GM12801 (cell line): ENCODE measurements around the gene S100A7.

Experiments used
- TF ChIP-seq, protein P1 (sequence below): IDR thresholded peaks from one replicate; pipeline ENCODE4 v1.5.1; 2011; ENCODE audit warnings: control low read depth; ENCODE audit not compliant: insufficient read length; ENCODE audit errors: extremely low read depth

The S100A7 gene

DNA sequence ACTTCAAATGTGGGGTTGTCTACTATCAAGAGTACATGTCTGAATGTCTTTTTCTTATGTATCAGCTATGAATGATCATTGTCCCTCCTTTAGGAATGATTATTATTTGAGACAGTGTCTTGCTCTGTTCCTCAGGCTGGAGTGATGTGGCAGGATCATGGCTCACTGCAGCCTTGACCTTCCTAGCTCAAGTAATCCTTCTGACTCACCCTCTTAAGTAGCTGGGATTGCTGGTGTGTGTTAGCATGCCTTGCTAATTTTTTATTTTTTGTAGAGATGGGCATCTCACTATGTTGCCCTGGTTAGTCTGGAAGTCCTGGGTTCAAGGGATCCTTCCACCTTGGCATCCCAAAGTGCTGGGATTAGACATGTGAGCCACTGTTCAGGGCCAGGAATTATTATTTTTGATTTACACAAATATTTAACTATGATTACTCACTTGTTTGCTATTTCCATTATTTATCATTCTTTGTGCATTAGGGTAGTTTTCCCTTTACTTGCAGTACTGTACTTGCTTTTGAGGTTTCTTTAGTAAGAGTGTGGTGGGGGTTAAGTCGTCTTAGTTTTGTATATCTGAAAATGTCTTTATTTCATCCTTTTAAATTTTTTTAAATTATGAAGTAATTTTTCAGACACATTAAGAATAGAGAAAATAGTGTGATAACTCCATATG lies 12.8 kb downstream of the S100A7 start:
- TF ChIP-seq, protein P1, sequence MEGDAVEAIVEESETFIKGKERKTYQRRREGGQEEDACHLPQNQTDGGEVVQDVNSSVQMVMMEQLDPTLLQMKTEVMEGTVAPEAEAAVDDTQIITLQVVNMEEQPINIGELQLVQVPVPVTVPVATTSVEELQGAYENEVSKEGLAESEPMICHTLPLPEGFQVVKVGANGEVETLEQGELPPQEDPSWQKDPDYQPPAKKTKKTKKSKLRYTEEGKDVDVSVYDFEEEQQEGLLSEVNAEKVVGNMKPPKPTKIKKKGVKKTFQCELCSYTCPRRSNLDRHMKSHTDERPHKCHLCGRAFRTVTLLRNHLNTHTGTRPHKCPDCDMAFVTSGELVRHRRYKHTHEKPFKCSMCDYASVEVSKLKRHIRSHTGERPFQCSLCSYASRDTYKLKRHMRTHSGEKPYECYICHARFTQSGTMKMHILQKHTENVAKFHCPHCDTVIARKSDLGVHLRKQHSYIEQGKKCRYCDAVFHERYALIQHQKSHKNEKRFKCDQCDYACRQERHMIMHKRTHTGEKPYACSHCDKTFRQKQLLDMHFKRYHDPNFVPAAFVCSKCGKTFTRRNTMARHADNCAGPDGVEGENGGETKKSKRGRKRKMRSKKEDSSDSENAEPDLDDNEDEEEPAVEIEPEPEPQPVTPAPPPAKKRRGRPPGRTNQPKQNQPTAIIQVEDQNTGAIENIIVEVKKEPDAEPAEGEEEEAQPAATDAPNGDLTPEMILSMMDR: no peak

DNA sequence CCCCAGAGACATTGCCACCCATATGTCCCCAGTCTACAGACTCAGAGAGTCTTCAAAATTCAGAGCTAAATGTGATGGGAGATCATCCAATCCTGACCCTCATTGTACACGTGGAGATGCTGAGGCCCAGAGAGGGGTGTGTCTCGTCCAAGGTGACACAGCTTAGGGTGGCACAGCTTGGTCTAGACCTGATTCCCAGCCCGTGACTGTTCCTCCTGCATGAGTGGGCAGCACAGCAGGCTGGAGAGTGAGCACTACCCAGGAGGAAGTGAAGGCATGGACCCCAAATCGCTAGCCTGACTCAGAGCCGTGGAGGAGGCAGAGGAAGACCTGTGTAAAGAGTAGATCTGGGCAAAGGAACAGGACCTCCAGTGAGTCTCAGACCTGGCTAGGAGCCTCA lies 16.4 kb downstream of the S100A7 start:
- TF ChIP-seq, protein P1: no peak

DNA sequence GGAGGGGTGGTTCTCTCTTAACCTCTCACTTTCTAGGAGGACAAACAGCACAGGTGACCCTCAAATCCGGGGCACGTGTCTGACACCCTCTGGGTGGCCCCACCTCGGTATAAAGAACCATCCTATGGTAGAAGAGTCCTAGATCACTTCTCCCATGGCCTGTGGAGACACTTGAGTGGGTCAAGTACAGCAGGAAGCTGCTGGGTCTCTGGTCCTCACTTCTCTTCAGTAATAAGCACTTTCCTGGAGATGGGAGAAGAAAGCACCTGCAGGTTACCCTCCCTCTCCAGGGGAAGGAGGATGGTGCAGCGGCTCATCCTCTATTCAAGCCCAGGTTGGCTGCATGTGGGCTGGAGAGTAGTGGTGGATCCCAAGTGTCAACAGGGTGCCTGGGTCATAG lies 17.0 kb downstream of the S100A7 start:
- TF ChIP-seq, protein P1: no peak

DNA sequence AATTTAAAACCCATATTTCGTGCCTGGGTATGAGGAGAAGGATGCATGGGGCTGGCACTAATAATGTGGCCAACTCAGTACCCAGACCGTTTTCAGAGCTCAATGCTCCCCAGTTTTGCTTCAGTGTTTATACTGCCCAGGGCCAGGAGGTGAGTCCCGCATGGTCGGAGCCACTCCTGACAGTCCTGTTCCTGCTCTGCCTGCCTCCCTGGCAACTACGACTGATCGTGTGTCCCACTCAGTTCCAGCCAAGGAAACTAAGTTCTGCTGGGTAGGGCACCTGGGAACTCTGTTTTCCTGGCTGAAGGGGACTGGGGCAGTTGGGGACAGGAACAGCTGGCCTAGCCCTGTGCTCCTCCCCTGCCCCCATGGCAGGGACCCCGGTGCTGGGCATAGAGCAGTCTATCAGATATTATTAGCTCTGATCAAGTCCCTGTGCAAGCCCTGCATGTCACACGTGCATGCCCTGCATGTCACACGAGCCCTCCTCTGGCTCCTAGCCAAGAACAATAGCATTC lies 19.2 kb downstream of the S100A7 start:
- TF ChIP-seq, protein P1: no peak

DNA sequence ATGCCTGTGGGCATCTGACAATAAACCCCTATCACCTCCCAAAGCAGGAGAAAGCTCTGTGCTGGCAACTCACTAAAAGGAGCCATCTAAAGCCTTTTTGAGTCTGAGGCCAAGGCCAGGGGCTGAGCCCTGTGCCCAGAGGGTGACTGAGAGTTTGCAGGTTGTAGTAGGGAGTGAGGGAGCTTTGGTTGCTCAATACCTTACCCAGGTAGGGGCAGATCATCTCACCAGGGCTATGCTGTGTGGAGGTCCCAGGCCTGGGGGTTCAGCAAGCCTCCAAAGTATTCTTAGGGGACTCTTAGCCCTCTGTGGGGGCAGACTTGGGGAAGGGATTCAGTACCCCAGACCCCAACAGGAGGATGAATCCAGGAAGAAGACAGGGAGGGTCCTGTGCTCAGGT lies 21.2 kb downstream of the S100A7 start:
- TF ChIP-seq, protein P1: no peak

DNA sequence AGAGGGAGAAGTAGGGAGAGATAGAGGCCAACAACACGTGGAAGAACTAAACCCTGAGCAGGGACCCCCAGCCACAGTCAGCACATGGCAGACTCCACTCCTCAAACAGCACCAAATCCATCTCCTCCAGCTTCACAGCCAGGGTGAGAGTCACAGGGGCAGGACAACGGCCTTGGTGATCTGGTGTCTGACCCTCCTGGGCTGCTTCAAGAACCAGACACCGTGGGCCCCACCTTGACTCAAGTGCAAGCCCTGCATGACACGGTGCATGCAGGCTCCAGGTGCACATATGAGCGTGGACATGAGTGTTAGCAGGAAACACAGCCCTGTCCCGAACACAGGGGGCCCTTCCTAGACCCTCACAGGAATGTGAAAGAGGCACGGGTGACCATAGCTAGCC lies 21.9 kb downstream of the S100A7 start:
- TF ChIP-seq, protein P1: no peak

DNA sequence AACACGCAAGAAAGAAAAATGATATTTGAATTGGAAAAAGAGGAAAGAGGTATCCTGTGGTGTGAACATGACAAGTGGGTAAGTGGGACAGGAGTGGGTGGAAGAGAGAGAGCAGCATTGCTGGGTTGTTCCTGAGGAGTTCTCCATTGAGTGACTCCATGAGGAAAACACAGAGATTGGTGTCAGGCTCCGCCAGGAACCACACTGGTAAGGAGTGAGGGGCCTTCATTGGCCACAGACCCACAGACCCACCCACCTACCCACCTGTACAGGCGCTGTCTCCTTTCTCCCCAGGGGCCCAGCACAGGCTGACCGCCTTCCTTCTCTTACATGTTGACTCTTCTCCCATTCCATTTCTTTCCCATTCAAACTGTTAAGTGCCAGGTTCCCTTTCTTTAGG lies 23.2 kb downstream of the S100A7 start:
- TF ChIP-seq, protein P1: no peak
